Activated CD4-positive, alpha-beta T cell treated with anti-CD3 and anti-CD28 coated beads, Interleukin-2, amount 10 ng/mL, durations not matched to agents 24 days and 14 days (primary cell): Measurements from ENCODE around the gene CKAP5. TPM values are rescaled to one million over a fixed set of nuclear protein-coding genes. Genes with fewer than 3 reads are reported as not detected.
A peak's percentile ranks its signal among the peaks of the same experiment; 100 is the strongest.

Experiments used
- DNase-seq: peaks from one replicate; pipeline ENCODE4 v3.0.0; 2022
- H3K27ac Mint-ChIP-seq: one replicate; pipeline ENCODE4 v1.8.0; 2022; ENCODE audit warnings: mild to moderate bottlenecking, mixed read lengths
- H3K27me3 Mint-ChIP-seq: one replicate; pipeline ENCODE4 v1.8.0; 2022; ENCODE audit warnings: mixed read lengths
- H3K36me3 Mint-ChIP-seq: one replicate; pipeline ENCODE4 v1.8.0; 2022; ENCODE audit warnings: low read depth, mild to moderate bottlenecking, mixed read lengths
- H3K4me1 Mint-ChIP-seq: one replicate; pipeline ENCODE4 v1.8.0; 2021; ENCODE audit warnings: mixed read lengths
- H3K4me3 Mint-ChIP-seq: one replicate; pipeline ENCODE4 v1.8.0; 2022; ENCODE audit warnings: mild to moderate bottlenecking, moderate library complexity, mixed read lengths
- H3K9me3 Mint-ChIP-seq: one replicate; pipeline ENCODE4 v1.8.0; 2021; ENCODE audit warnings: mixed read lengths
- intact Hi-C: fragments of 100-400 bp; cut with micrococcal nuclease; formaldehyde crosslinking; loops from one replicate; pipeline ENCODE4 v1.15.1; 2023
- total RNA-seq: library from RNA; stranded (reverse); gene quantifications from 2 replicates; pipeline ENCODE4 v1.2.3, GENCODE V29; 2022

The CKAP5 gene
- total RNA-seq: 124 and 133 TPM in 2 replicates

DNA sequence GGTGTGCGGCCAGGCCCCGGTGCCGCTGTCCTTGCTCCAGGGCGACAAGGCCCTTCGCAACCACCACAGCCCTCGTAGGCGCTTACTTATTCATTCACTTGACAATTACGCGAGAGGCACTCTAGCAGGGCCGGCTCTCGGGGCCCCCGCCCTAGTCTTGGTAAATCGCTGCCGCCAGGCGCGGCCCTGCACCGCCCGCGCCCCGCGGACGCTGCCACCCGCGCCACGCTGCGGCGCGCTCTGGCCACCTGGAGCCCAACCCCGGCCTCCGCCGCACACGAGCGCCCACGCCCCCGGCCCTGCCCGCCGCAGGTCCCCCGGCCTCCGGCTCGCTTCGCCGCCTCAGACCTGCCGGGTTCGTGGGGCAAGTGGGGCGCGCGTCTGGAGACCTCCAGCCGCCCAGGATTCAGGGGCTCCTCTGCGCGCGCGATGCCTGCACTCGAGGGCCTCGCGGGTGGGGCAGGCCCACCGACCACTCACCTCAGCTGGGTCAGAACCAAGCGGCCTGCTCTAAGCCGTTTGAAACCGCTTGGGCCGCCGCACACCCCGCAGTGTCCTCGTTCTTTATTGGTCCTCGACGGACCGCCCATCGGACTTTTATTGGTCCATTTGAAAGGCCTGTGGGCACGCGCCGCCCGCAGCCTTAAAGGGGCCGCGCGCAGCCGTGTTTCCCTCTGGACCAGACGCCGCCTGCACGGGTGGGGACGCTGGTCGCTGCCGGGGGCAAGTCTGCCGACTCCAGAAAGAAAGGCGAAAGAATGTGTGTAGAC lies at the start of gene CKAP5:
Gene CKAP5, minus strand, starts transcription at position 541 of the 770 bp plus-strand sequence. CDS start 25,049 bp downstream, outside the sequence.
- intact Hi-C loops: loop anchor here (1.0 to 5.0 kb wide), 3 partner anchors 20 to 331 kb away; partner anchors contain the start of genes ARHGAP1 and ZNF408
- Mint-ChIP-seq H3K4me3 (peak within 1 kb of the TSS; percentile 88), H3K9me3 (no peaks in the 10 kb centered on the region), H3K36me3 (peaks cover 7% of the 10 kb centered on the region), H3K27ac (peak within 1 kb of the TSS; percentile 97), H3K4me1 (peaks cover 35% of the 10 kb centered on the region), H3K27me3 (no peaks in the 10 kb centered on the region)
- peak; percentile 97 for DNase-seq

DNA sequence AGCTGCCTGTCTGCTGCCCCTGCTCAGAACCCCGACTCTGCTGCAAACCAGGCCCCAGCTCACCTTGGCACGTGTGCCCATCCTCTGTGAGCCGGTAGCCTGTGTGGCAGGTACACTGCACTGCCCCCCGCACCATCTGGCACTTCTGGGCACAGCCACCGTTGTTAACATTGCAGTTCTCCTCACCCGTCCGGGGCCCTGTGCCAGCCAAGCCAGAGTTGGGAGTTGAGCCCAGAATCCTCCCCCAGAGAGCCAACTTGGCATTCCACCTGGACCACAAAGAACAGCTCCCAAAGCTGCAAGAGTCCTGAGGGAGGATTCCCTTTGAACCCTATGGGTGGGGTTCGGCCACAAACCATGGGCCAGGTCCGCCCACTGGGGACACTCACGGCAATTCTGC lies 49.7 kb upstream of the CKAP5 start:
- no peak overlapping the region for H3K27ac Mint-ChIP-seq
- no peaks in the 10 kb centered on the region for H3K4me1 Mint-ChIP-seq
- no peaks in the 10 kb centered on the region for H3K9me3 Mint-ChIP-seq
- no peak for DNase-seq
- H3K27me3 Mint-ChIP-seq: no peaks in the 10 kb centered on the region
- intact Hi-C loops: no loop called here
- H3K36me3 Mint-ChIP-seq: no peaks in the 10 kb centered on the region
- H3K4me3 Mint-ChIP-seq: no peak overlapping the region

DNA sequence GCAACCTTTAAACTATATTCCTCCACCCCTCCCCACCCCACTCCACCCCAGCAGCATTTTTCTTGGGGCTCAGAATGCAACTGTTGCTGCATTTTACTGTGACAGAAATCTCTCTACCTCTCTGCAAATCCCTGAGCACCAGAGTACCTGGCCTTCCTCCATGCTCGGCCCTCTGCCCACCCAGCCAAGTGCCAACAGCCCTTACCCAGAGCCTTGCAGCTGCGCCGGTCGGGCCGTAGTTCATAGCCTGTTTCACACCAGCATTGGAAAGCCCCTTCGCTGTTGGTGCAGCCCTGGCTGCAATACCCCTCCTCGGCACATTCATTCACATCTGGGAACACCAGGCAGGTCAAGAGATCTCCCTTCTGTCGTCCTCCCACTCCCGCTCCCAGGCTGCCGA lies 48.9 kb upstream of the CKAP5 start:
- Mint-ChIP-seq H3K27me3 (peaks cover 1% of the 10 kb centered on the region), H3K4me3 (no peak overlapping the region), H3K4me1 (peaks cover under 1% of the 10 kb centered on the region), H3K36me3 (no peaks in the 10 kb centered on the region), H3K27ac (no peak overlapping the region), H3K9me3 (no peaks in the 10 kb centered on the region)
- intact Hi-C loops: no loop called here
- no peak for DNase-seq

DNA sequence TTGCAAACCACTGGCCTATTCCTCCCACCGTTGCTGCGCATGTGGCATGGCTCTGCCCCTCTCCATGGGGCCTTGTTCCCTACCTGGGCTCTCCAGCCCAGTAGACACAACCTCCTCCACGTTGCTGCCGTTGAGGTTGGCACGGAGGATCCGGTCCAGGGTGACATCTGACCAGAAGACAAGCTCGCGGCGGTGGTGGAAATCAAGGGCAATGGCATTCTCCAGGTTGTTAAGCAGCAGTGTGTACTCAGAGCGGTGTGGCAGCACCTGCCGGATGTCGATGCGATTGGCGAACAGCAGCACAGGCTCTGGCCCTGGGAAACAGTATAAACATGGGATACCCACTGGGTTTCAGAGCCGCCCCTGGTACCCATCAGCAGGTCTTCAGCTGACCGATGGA lies 48.4 kb upstream of the CKAP5 start:
- no peaks in the 10 kb centered on the region for H3K36me3 Mint-ChIP-seq
- no peak for DNase-seq
- peaks cover 3% of the 10 kb centered on the region for H3K4me1 Mint-ChIP-seq
- H3K27ac Mint-ChIP-seq: no peak overlapping the region
- no peaks in the 10 kb centered on the region for H3K9me3 Mint-ChIP-seq
- intact Hi-C loops: no loop called here
- H3K4me3 Mint-ChIP-seq: no peak overlapping the region
- H3K27me3 Mint-ChIP-seq: peaks cover 1% of the 10 kb centered on the region

DNA sequence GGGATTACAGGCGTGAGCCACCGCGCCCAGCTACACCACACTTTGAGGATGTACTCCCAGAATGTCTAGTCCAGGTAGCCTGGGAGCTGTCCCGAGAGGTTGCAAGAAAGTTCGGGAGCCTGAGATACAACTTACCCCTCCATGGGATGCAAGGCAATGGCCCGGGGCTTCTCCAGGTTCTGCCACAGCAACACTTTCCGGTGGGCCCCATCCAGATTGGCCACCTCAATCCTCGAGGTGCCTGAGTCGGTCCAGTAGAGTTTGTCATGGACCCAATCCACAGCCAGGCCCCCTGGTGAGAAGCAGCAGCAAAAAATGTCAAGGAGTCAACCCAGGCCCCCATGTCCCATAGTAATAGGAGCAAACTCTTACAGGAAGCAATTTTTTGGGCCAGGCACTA lies 46.8 kb upstream of the CKAP5 start:
- Mint-ChIP-seq H3K27ac (no peak overlapping the region), H3K4me1 (peaks cover 3% of the 10 kb centered on the region), H3K36me3 (no peaks in the 10 kb centered on the region), H3K4me3 (no peak overlapping the region), H3K9me3 (no peaks in the 10 kb centered on the region), H3K27me3 (peaks cover 1% of the 10 kb centered on the region)
- intact Hi-C loops: no loop called here
- no peak for DNase-seq

DNA sequence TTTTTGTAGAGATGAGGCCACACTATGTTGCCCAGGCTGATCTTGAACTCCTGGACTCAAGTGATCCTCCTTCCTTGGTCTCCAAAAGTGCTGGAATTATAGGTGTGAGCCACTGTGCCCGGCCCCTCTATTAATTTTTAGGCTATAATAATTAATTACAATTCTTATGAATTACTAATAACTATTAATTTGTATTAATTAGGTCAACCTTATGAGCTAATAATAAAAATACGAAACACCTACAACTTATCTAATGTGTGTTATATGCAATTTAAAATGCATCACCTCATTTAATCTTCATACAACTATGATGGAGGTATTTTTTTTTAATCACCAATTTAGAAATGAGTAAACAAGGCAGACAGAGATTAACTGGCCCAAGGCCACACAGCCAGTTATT lies 46.0 kb upstream of the CKAP5 start:
- no peaks in the 10 kb centered on the region for H3K36me3 Mint-ChIP-seq
- H3K27ac Mint-ChIP-seq: no peak overlapping the region
- no peak for DNase-seq
- peaks cover 1% of the 10 kb centered on the region for H3K27me3 Mint-ChIP-seq
- intact Hi-C loops: no loop called here
- no peak overlapping the region for H3K4me3 Mint-ChIP-seq
- no peaks in the 10 kb centered on the region for H3K9me3 Mint-ChIP-seq
- peaks cover 3% of the 10 kb centered on the region for H3K4me1 Mint-ChIP-seq

DNA sequence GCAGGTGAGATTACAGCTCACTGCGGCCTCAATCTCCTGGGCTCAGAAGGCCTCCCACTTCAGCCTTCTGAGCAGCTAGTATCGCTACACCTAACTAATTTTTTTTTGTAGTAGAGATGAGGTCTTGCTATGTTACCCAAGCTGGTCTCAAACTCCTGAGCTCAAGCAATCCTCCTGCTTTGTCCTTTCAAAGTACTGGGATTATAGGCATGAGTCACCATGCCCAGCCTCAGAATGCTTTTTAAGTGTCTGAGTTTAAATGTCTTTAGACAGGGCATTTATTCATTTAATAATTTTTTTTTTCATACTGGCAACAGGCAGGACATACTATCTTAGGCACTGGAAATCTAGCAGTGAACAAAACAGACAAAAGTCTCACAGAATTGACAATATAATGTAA lies 44.6 kb upstream of the CKAP5 start:
- Mint-ChIP-seq H3K27me3 (peaks cover 1% of the 10 kb centered on the region), H3K27ac (no peak overlapping the region), H3K36me3 (no peaks in the 10 kb centered on the region)

DNA sequence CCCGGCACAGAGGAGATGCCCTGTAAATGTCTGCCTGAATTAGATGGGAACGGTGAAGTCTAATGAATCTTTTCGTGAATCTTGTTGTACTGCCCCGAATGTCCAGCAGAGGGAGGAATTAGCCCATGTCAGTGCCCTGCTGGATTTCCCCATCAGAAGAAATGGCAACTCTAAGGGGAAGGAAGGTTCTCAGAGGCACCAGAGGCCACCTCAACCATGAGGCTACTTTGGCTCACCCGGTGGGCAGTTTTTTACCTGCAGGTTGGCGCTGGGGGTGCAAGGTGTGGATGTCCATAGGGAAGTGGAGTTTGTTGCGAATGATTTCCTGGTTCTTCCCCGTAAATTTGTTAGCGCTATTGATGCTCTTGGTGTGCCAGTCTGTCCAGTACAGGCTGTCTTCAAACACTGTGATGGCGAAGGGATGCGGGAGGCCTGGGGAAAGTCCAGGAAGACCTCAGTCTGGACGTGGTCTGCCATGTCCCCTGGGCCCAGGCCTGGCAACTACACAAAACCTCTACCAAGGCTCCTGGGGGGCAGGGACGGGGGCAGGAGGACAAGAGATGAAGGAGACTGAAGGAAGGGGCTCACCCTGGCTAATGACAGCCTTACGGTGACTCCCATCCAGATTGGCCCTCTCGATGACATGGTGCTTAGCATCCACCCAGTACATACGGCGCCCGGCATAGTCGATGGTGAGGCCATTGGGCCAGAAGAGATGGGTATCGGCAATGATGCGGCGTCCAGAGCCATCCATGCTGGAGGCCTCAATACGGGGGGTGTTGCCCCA lies 43.8 kb upstream of the CKAP5 start:
- intact Hi-C loops: loop anchor here (1.0 kb wide), 2 partner anchors 263 to 271 kb away; no protein-coding TSS in a partner anchor
- peaks cover 1% of the 10 kb centered on the region for H3K27me3 Mint-ChIP-seq

More for the DNA sequence above, 44.6 kb upstream of the CKAP5 start:
- H3K4me3 Mint-ChIP-seq: no peak overlapping the region
- H3K4me1 Mint-ChIP-seq: peaks cover 3% of the 10 kb centered on the region
- intact Hi-C loops: no loop called here
- H3K9me3 Mint-ChIP-seq: no peaks in the 10 kb centered on the region
- DNase-seq: no peak

DNA sequence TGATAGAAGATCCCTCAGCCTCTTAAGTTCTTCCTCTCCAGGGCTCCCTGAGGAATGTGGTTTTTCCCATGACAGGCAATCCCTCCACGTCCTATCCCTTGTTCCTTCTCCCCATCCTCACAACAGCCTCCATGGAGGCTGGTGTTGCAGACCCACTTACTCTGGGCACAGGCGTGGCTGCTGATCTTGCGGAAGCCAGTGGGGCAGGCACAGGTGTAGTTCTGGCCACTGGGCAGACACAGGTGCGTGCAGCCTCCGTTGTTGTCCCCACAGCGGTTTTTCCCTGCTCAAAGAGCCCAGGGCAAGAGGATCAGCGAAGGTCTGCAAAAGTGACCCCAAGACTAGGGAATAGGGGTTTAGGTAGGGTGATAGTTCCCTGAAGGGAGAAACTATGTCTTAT lies 43.2 kb upstream of the CKAP5 start:
- no peak overlapping the region for H3K27ac Mint-ChIP-seq

More for the DNA sequence above, 43.8 kb upstream of the CKAP5 start:
- Mint-ChIP-seq H3K4me1 (peaks cover 3% of the 10 kb centered on the region), H3K9me3 (no peaks in the 10 kb centered on the region), H3K4me3 (no peak overlapping the region), H3K27ac (no peak overlapping the region), H3K36me3 (no peaks in the 10 kb centered on the region)
- DNase-seq: peak; percentile 93

DNA sequence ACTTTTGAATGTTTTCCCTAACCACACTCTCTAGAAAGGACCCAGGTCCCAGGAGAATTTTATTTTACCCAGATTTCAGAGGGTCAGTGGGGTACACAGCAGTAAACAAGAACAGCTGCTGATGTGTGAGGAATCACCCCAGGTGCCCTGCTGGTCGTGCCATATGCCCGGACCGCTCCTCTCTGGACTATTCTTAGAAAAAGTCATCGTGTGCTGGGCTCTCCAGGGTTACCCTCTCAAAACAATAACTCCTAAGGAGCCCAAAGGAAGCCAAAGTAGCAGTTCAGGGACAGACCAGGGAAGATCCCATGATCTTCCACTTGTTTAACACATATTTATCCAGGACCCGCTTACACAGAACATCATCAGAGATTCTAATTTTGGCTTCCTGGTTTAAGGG lies 42.6 kb upstream of the CKAP5 start:
- H3K9me3 Mint-ChIP-seq: no peaks in the 10 kb centered on the region
- H3K4me1 Mint-ChIP-seq: peaks cover 3% of the 10 kb centered on the region
- H3K27me3 Mint-ChIP-seq: peaks cover 1% of the 10 kb centered on the region
- intact Hi-C loops: loop anchor here (1.0 kb wide), 2 partner anchors 265 to 273 kb away; no protein-coding TSS in a partner anchor
- no peak for DNase-seq
- no peak overlapping the region for H3K4me3 Mint-ChIP-seq
- no peaks in the 10 kb centered on the region for H3K36me3 Mint-ChIP-seq
- H3K27ac Mint-ChIP-seq: no peak overlapping the region

More for the DNA sequence above, 43.2 kb upstream of the CKAP5 start:
- H3K4me3 Mint-ChIP-seq: no peak overlapping the region
- peaks cover 3% of the 10 kb centered on the region for H3K4me1 Mint-ChIP-seq
- intact Hi-C loops: loop anchor here (1.0 kb wide), 2 partner anchors 264 to 272 kb away; no protein-coding TSS in a partner anchor
- H3K27me3 Mint-ChIP-seq: peaks cover 1% of the 10 kb centered on the region
- no peaks in the 10 kb centered on the region for H3K36me3 Mint-ChIP-seq
- no peak for DNase-seq
- H3K9me3 Mint-ChIP-seq: no peaks in the 10 kb centered on the region

DNA sequence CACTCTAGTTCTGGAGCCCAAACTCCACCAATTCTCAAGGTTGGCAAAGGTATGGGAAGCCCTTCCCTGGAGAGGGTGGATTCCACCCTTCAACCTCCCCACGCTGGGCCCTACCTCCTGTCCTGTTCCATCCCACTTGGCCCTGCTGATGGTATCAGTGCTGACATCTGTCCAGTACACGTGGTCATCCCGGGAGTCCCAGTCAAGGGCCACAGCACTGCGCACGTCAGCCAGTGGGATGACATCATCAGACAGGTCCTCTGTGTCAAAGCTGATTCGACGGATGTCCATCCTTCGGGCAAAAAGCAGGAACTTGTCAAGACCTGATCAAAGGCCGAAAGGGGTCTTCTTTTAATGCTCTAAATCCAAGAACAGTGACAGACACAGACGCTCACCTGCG lies 40.1 kb upstream of the CKAP5 start:
- no peak overlapping the region for H3K27ac Mint-ChIP-seq
- H3K27me3 Mint-ChIP-seq: peaks cover 6% of the 10 kb centered on the region
- DNase-seq: no peak
- no peaks in the 10 kb centered on the region for H3K9me3 Mint-ChIP-seq
- H3K4me3 Mint-ChIP-seq: no peak overlapping the region
- no peaks in the 10 kb centered on the region for H3K36me3 Mint-ChIP-seq
- intact Hi-C loops: no loop called here
- peaks cover 3% of the 10 kb centered on the region for H3K4me1 Mint-ChIP-seq

DNA sequence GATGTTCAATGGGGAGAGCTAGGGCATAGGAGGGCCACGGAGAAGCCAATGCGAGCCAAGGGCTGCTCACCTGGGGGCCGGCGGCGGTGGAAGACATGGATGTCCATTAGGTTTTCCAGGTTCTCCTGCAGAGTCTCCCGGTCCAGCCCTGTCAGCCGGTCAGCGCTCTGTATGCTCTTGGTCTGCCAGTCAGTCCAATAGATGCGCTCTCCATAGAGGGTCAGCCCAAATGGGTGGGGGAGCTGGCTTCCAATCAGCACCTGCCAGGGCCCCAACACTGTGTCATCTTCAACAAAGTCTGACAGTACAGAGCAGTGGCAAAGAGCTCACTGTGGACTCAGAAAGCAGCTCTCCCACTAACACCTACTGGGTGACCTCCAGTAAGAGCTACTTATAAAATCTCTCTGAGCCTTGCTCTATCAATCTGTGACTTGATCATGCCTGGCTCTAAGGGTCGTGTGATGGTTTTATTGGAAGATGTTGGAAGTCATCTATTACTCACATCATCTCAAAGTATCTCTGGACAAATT lies 33.0 kb upstream of the CKAP5 start:
- H3K4me1 Mint-ChIP-seq: no peaks in the 10 kb centered on the region
- H3K9me3 Mint-ChIP-seq: no peaks in the 10 kb centered on the region
- no peak overlapping the region for H3K4me3 Mint-ChIP-seq
- H3K27me3 Mint-ChIP-seq: peaks cover 17% of the 10 kb centered on the region
- H3K36me3 Mint-ChIP-seq: no peaks in the 10 kb centered on the region
- DNase-seq: no peak
- intact Hi-C loops: no loop called here
- H3K27ac Mint-ChIP-seq: no peak overlapping the region

DNA sequence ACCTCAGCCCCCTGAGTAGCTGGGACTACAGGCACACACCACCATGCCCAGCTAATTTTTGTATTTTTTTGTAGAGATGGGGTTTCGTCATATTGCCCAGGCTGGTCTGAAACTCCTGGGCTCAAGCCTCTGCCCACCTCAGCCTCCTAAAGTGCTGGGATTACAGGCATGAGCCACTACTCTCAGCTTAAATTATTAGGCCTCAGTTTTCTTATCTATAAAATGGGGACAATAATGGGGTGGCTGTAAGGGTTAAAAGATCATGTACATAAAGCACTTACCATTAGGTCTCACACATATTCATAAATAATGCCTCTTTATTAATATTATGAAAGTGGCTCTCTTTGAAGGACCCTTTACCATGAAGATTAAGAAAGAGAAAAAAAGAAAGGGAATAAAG lies 31.5 kb upstream of the CKAP5 start:
- Mint-ChIP-seq H3K4me3 (no peak overlapping the region), H3K36me3 (no peaks in the 10 kb centered on the region), H3K27me3 (peaks cover 14% of the 10 kb centered on the region), H3K4me1 (no peaks in the 10 kb centered on the region), H3K27ac (no peak overlapping the region), H3K9me3 (no peaks in the 10 kb centered on the region)
- DNase-seq: no peak
- intact Hi-C loops: no loop called here

DNA sequence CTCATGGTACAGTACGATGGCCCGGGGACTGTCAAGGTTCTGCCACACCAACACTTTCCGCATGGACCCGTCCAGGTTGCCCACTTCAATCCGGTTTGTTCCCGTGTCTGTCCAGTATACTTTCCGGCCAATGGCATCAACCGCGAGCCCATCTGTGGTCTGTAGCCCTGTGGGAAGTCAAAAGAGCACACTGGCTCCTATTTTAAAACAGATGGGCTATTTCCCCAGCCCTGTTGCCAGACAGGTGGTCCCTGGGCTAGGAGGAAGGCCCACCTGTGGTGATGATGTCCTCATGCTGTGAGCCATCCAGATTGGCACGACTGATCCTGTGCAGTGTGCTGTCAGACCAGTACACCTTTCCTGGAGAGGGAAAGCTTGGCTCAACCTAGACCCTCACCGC lies 30.4 kb upstream of the CKAP5 start:
- H3K4me1 Mint-ChIP-seq: no peaks in the 10 kb centered on the region
- no peak overlapping the region for H3K27ac Mint-ChIP-seq
- intact Hi-C loops: no loop called here
- H3K36me3 Mint-ChIP-seq: no peaks in the 10 kb centered on the region
- H3K9me3 Mint-ChIP-seq: no peaks in the 10 kb centered on the region
- H3K27me3 Mint-ChIP-seq: peaks cover 13% of the 10 kb centered on the region
- DNase-seq: no peak
- no peak overlapping the region for H3K4me3 Mint-ChIP-seq
